HepG2 (cell line): ENCODE data around the gene STEAP1B. TPM values are rescaled to one million over a fixed set of nuclear protein-coding genes. Genes with fewer than 3 reads are reported as not detected.

ENCODE experiments used
- BCL6 ChIP-seq: IDR thresholded peaks from 2 replicates; pipeline ENCODE4 v1.6.1; 2016; ENCODE audit warnings: missing genetic modification reagents, missing compliant biosample characterization
- CSRNP1 ChIP-seq: sonication (generic); formaldehyde crosslinking; IDR thresholded peaks from 2 replicates; pipeline ENCODE4 v1.8.1; 2023; ENCODE audit warnings: mild to moderate bottlenecking, missing genetic modification reagents
- FOSL2 ChIP-seq: sonication (generic); formaldehyde crosslinking; IDR thresholded peaks from 2 replicates; pipeline ENCODE4 v1.4.0; 2020; ENCODE audit warnings: missing genetic modification reagents
- HDAC2 ChIP-seq: sonication (generic); formaldehyde crosslinking; IDR thresholded peaks from 2 replicates; pipeline ENCODE4 v1.4.0; 2020; ENCODE audit warnings: missing genetic modification reagents
- HMGA1 ChIP-seq: sonication (generic); formaldehyde crosslinking; conservative IDR thresholded peaks from 2 replicates; pipeline ENCODE4 v1.4.0; 2020; ENCODE audit warnings: missing genetic modification reagents
- MLX ChIP-seq: IDR thresholded peaks from 2 replicates; pipeline ENCODE4 v1.6.1; 2016
- NFIB ChIP-seq: sonication (generic); formaldehyde crosslinking; IDR thresholded peaks from 2 replicates; pipeline ENCODE4 v1.9.0; 2021; ENCODE audit warnings: missing genetic modification reagents, mild to moderate bottlenecking, borderline replicate concordance
- PAWR ChIP-seq: sonication (generic); formaldehyde crosslinking; IDR thresholded peaks from 2 replicates; pipeline ENCODE4 v1.4.0; 2020; ENCODE audit warnings: missing genetic modification reagents, mild to moderate bottlenecking, borderline replicate concordance
- YY1 ChIP-seq: IDR thresholded peaks from 2 replicates; pipeline ENCODE4 v1.6.1; 2011; ENCODE audit warnings: low read length, low read depth, moderate library complexity, mild to moderate bottlenecking; ENCODE audit not compliant: insufficient read depth, insufficient replicate concordance
- ZBTB10 ChIP-seq: sonication (generic); formaldehyde crosslinking; IDR thresholded peaks from 2 replicates; pipeline ENCODE4 v1.4.0; 2020; ENCODE audit warnings: missing genetic modification reagents, borderline replicate concordance
- ZFP82 ChIP-seq: sonication (generic); formaldehyde crosslinking; IDR thresholded peaks from 2 replicates; pipeline ENCODE4 v1.5.1; 2020; ENCODE audit warnings: mild to moderate bottlenecking, missing genetic modification reagents, borderline replicate concordance
- ZNF232 ChIP-seq: sonication (generic); formaldehyde crosslinking; IDR thresholded peaks from 2 replicates; pipeline ENCODE4 v1.4.0; 2020; ENCODE audit warnings: missing genetic modification reagents, borderline replicate concordance
- ZNF24 ChIP-seq: fragments of 450-650 bp; IDR thresholded peaks from 2 replicates; pipeline ENCODE4 v1.6.1; 2017; ENCODE audit warnings: antibody characterized with exemption, mild to moderate bottlenecking
- ZNF33B ChIP-seq: sonication (generic); formaldehyde crosslinking; IDR thresholded peaks from 2 replicates; pipeline ENCODE4 v1.5.1; 2020; ENCODE audit warnings: mild to moderate bottlenecking, missing genetic modification reagents
- ZNF510 ChIP-seq: sonication (generic); formaldehyde crosslinking; IDR thresholded peaks from 2 replicates; pipeline ENCODE4 v1.4.0; 2020; ENCODE audit warnings: low read depth, mild to moderate bottlenecking, missing genetic modification reagents
- ZNF564 ChIP-seq: sonication (generic); formaldehyde crosslinking; IDR thresholded peaks from 2 replicates; pipeline ENCODE4 v1.8.1; 2023; ENCODE audit warnings: mild to moderate bottlenecking, missing genetic modification reagents
- ZNF674 ChIP-seq: sonication (generic); formaldehyde crosslinking; IDR thresholded peaks from 2 replicates; pipeline ENCODE4 v1.5.0; 2020; ENCODE audit warnings: low read depth, mild to moderate bottlenecking, missing genetic modification reagents
- ZSCAN12 ChIP-seq: sonication (generic); formaldehyde crosslinking; IDR thresholded peaks from 2 replicates; pipeline ENCODE4 v1.9.0; 2021; ENCODE audit warnings: mild to moderate bottlenecking, missing genetic modification reagents
- polyA plus RNA-seq, 8 experiments: library from polyadenylated mRNA; depleted of rRNA in 3 of 8; stranded (reverse) in 7 of 8; unstranded in 1 of 8; fragments of >200 nt; fragmentation: Illumina TruSeq in 4 of 8; extraction: Trizol in 4 of 8; gene quantifications; 2 replicates each; pipeline versions ENCODE4 v1.2.1 to v1.2.3, GENCODE V29; 2011 to 2016; ENCODE audit warnings: low read depth in 4 of 8, missing spikeins in 1 of 8, mixed read lengths in 1 of 8; ENCODE audit not compliant: insufficient read depth in 1 of 8
- total RNA-seq, 5 experiments: library from RNA; depleted of rRNA; stranded (reverse); fragments of >200 nt; fragmentation: Illumina TruSeq; extraction: Trizol; gene quantifications; 2 replicates each; pipeline ENCODE4 v1.2.3, GENCODE V29; 2016; ENCODE audit warnings: low read depth in 1 of 5
- TF ChIP-seq, protein P1 (sequence below): sonication (generic); formaldehyde crosslinking; IDR thresholded peaks from 2 replicates; pipeline ENCODE4 v1.4.0; 2020; ENCODE audit warnings: mild to moderate bottlenecking, missing genetic modification reagents
- TF ChIP-seq, protein P2 (sequence below): IDR thresholded peaks from 2 replicates; pipeline ENCODE4 v1.6.1; 2016; ENCODE audit warnings: mild to moderate bottlenecking

Gene STEAP1B
- total and polyA plus RNA-seq, 2 of the 13 experiments (the other 11 are each of a cell fraction or from before 2014, with no cell fraction given), result not detected

DNA sequence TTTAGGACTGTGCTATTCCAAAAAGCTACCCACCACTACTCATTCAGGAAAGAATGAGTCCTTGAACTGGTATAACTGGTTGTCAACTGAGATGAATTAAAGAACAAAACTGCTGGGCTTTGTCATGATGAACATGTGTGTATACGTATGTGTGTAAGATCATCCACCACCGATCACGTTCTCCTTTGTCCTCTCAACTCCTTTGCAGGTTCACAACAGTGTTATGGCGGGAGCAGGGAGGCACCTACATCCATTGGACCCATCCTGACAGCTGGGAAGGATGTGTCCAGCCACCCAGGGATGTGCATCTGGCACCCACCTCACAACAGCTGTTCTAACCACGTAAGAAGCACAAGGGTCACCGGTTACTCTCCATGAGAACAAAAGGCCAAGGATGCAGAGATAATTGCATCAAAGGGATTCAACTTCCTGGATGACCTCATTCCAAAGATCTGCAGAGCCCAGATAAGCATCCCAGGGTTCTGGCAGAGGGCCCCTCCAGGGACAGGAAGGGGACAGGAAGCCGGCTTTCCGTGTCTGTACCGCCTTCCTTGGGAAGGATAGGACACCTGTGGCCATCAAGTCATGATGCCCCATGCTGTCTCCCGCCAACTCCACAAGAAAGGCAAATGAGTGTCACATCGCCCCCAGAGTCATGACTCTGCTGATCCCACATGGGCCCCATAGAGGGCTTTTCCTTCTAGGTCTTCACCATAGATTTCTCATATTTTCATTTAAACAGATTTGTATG lies 66.1 kb downstream of the STEAP1B start (continued):
- TF ChIP-seq ZFP82 (CRISPR knock-in tag) (no peak), PAWR (no peak), ZNF33B (CRISPR knock-in tag) (no peak), MLX (peak; percentile 92), ZNF564 (CRISPR knock-in tag) (no peak), ZNF674 (CRISPR knock-in tag) (no peak), YY1 (no peak), BCL6 (CRISPR knock-in tag) (peak; percentile 60), ZNF510 (CRISPR knock-in tag) (no peak), ZNF232 (no peak; the same call in 1 of the 2 replicates), HDAC2 (peak; percentile 91), CSRNP1 (CRISPR knock-in tag) (no peak), ZNF24 (no peak), HMGA1 (CRISPR knock-in tag) (no peak), ZBTB10 (CRISPR knock-in tag) (no peak), ZSCAN12 (no peak), FOSL2 (peak; percentile 94), NFIB (CRISPR knock-in tag) (no peak)
- TF ChIP-seq, protein P1, sequence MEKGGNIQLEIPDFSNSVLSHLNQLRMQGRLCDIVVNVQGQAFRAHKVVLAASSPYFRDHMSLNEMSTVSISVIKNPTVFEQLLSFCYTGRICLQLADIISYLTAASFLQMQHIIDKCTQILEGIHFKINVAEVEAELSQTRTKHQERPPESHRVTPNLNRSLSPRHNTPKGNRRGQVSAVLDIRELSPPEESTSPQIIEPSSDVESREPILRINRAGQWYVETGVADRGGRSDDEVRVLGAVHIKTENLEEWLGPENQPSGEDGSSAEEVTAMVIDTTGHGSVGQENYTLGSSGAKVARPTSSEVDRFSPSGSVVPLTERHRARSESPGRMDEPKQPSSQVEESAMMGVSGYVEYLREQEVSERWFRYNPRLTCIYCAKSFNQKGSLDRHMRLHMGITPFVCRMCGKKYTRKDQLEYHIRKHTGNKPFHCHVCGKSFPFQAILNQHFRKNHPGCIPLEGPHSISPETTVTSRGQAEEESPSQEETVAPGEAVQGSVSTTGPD (CRISPR knock-in tag), result no peak; the same call in 1 of the 2 replicates
- TF ChIP-seq, protein P2, sequence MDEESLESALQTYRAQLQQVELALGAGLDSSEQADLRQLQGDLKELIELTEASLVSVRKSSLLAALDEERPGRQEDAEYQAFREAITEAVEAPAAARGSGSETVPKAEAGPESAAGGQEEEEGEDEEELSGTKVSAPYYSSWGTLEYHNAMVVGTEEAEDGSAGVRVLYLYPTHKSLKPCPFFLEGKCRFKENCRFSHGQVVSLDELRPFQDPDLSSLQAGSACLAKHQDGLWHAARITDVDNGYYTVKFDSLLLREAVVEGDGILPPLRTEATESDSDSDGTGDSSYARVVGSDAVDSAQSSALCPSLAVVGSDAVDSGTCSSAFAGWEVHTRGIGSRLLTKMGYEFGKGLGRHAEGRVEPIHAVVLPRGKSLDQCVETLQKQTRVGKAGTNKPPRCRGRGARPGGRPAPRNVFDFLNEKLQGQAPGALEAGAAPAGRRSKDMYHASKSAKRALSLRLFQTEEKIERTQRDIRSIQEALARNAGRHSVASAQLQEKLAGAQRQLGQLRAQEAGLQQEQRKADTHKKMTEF (CRISPR knock-in tag), result peak; percentile 80
